NCI-H82 (cell line): ENCODE data around the gene TMEM163.
"Not testable (repeated sequence)": the region's sequence is repeated elsewhere in the genome, so short reads cannot be mapped to it uniquely, and the experiment has no call there.

Source experiments
- DNase-seq: peaks from one replicate; lab custom pipeline; 2025; lab: John Stamatoyannopoulos, UW

The TMEM163 gene

DNA sequence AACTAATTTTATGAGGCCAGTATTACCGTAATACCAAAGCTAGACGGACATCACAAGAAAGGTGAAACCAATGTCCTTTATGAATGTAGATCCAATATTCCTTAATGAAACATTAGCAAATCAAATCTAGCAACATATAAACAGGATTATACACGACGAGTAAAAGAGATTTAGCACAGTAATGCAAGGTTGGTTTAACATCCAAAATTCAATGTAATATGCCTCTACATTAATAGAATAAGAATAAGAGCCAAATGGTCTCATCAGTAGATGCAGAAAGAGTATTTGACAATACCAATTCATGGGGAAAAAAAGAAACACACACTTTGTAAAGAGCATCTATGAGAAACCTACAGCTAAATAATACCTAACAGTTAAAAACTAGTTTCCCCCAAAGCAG lies 99.5 kb downstream of the TMEM163 start:
- no peak for DNase-seq

DNA sequence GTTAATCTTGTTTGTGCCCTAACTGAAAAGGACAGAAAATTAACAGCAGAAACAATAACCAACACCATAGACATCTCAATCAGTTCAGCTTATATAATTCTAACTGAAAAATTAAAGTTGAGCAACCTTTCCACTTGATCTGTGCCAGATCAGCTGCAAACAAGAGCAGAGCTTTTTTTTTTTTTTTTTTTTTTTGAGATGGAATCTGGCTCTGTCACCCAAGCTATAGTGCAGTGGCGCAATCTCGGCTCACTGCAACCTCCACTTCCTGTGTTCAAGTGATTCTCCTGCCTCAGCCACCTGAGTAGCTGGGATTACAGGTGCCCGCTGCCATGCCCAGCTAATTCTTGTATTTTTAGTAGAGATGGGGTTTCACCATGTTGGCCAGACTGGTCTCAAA lies 103.3 kb downstream of the TMEM163 start:
- DNase-seq = not testable (repeated sequence)

DNA sequence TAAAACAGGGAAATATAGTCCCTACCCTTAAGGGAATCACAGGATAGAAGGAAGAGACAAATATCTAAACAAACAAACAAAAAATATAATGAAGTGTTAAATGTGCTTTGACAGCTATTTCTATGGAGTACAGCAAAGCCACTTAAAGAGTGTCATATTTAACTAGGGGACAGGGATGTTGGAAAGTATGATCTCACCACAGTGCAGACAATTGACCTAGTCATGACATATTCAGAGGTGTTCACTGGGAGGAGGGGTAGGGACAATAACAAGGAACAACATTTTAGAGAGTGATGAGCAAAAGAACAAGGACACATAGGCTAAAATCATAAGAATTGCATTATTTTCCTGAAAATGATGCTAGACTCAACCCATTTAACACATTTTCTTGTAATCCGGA lies 107.5 kb downstream of the TMEM163 start:
- DNase-seq = no peak

DNA sequence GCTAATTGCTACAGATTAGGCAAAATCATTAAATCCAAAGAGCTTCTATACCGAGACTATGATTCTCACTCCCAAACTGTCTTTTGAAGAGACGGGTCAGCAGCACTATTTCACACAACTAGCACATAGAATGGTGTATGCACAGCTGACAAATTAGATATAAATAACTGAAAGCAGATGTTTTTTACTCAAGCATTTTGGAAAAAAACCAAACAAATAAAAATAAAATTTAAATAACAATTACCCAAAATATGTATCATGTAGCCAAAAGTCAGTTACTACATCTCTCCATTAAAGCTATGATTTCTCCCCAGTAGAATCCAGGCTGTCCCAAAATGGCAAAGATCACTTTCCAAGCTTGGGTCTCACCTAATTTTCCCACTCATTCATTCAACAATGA lies 107.9 kb downstream of the TMEM163 start:
- no peak for DNase-seq

DNA sequence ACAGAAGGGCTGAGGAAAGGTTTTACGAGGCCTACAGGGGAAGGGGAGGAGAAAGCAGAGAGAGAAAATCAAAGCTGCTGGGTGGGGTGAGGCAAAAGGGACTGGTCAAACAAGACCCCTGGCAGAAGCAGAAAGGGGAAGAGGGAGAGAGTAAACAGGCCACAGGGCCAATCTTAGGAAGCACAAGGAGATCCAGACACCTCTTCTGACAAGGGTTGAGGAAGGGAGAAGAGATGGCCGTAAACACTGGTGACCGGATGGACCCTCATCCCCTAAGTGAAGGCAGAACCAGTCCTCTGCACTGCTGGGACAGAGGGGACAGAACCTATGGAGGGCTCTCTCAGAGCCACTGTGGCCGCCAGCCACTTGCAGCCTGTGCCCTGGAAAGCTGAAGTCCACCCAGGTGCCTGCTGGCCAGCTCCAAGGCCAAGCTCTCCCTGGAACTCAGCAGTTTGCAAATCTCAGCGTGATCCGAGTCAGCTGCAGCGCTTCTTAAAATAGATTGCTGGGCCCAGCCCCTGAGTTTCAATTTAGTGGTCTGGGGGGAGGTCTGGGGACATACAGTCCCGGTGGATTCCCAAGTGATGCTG lies 108.8 kb downstream of the TMEM163 start:
- DNase-seq = no peak

DNA sequence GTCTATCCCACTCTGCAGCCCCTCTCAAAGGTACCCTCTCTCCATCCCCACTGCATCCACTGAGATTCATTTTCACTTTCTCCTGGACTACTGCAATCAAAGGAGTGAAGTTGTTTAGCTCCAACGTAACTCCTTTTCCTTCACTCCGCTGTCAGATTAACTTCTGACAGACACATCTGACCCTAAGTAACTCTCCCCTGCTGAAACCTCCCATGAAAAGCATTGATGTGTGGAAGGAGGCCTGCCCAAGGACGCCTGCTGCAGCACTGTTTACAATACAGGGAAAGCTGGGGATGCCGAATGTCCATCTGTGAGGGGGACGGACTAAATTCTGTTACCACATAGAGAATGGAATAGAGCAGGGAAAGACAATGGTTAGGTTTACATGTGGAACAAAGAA lies 114.8 kb downstream of the TMEM163 start:
- peak; percentile 37 for DNase-seq

DNA sequence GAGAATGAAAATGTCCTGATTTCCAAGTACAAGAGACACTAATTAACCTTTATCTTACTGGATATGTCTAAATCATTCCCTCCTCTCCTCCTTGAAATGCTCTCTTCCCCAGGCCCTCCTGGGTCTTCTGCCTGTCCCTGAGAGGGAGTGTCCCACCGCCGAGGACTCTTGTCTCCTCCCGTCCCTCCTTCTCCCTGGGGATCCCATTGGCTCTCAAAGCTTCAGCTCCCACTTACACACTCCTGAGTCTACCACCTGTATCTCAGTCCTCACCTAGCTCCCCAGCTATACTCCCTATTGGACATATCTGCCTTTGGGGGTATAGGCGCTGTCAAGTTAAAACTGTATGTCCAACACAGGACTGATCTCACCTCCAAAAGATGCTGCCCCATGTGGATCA lies 116.1 kb downstream of the TMEM163 start:
- DNase-seq = no peak

DNA sequence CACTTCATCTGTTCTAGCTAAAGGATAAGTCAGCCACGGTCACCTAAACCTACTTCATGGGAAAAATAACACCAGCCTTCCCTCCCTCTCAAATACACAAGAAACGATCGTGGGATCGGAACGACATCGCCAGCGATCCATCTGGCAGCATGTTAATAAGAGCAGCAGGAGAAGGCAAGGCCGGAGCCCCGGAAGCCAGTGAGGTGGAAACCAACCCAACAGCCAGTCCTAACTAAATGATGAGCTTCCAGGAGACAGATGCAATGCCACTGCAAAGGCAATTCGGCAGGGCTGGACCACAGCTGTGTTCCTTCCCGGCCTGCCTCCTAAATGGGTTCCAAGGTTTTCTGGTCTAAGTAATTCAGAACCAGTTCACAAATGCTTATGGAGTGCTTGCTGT lies 117.5 kb downstream of the TMEM163 start:
- no peak for DNase-seq

DNA sequence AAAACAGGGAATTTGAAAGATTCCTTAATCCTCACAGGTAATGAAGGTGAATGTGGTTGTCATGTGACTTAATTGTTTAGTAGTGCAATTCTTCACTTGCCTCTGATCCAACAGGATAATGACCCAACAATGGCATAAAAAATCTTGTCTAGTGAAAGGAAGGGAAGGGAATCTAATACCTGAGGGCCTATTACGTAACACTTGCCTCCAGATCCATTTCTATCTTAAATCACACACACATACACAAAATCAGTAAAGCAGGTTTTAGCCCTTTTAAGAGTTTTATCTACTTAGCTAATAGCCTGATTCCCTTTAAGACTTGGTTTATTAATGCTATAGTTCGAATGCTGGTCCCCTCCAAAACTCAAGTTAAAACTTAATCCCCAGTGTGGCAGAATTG lies 118.6 kb downstream of the TMEM163 start:
- no peak for DNase-seq

DNA sequence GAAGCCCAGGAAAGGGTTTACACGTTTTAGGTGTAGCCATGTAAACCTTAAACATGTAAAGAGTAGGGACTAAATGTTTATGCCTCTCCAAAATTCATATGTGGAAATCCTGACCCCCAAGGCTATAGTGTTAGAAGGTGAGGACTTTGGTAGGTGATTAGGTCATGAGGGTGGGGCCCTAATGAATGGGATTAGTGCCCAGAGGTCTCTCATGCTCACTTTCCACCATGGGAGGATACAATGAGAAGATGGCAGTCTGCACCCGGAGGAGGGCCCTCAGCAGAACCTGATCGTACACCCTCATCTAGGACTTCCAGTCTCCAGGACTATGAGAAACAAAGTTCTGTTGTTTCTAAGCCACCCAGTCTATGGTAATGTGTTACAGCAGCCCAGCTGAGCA lies 119.6 kb downstream of the TMEM163 start:
- DNase-seq = no peak

DNA sequence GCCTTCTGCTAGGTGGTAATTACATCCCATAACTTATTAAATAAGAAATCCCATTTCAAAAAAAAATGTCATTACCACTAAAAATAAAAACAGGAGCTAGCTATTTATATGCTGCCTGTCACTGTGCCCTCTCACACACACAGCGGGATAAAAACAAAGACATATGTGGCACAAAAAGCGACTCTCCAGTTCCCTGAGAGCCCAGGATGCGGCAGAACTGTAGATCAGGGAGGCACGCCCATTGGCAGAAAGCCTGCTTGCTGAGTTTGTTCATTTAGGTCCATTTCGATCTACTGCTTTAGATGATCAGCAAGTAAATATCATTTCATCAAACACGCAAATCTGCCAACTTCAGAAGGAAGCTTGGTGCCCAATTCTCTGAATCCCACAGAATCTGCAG lies 124.4 kb downstream of the TMEM163 start:
- DNase-seq = no peak

DNA sequence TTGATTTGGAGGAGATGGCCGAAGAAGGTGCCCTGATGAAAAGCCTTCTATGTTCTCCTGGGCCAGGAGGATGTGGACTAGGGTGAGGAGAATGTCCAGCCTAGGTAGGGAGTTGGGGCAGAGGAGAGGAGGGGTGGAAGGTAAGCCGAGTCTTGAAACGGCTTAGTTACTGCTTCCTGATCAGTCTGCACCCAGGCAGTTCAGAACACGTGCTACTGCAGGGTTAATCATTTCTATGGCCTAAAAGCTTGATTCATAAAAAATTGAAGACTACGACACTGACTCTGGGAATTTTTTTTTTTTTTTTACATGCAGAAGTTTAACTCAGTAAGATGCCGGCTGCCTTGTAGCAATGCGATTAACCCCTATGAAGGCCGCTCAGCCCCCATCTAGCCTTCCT lies 125.3 kb downstream of the TMEM163 start:
- DNase-seq = no peak

DNA sequence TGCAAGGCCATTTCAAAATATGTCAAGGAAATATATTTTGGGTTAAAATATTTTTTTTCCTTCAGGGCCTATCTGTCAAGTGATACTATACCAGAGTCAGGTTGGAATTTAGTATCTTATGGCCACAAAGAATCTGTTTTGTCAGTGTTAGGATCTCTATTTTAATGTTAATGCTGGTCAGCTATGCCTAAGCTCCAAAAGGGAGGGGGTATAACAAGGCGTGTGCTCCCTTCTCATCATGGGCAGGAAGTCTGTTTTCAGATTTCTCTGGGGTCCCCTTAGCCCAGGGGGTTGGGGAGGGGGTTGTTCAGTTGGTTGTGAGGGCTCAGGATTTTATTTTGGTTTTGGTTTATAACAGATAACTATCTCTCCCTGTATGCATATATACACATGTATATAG lies 126.4 kb downstream of the TMEM163 start:
- no peak for DNase-seq

DNA sequence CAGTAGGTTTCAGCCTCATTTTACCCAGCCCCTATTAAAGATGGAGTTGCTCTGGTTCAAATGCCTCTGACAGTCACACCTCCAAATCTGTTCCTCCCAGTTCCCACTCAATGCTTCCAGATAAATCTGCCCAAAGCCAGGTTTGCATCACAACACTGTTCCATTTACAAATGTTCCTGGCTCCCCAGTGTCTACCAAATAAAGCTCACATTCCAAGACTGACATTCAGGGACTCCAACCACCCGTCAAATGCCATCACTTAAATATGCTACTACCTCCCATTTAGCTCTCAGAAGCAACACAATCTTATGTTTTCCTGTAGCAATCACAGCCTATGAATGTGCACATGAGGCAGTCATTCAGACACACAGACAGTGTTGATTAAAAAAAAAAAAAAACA lies 127.3 kb downstream of the TMEM163 start:
- no peak for DNase-seq

DNA sequence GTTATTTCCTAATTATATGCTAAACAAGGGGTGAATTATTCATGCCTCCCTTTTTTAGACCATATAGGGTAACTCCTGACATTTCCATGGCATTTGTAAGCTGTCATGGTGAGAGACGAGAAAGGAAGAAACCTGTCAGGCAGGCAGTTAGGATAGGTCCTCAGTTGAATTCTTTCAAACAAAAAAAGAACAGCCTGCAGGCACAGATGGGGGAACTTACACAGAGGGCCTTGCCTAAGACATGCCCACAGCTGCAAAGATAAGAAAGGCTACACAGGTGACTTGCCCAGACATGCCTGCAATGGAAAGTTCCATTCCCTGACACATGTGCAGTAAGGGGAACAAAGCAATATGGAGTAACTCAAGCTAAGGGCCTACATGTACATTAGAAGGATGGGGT lies 128.1 kb downstream of the TMEM163 start:
- no peak for DNase-seq

DNA sequence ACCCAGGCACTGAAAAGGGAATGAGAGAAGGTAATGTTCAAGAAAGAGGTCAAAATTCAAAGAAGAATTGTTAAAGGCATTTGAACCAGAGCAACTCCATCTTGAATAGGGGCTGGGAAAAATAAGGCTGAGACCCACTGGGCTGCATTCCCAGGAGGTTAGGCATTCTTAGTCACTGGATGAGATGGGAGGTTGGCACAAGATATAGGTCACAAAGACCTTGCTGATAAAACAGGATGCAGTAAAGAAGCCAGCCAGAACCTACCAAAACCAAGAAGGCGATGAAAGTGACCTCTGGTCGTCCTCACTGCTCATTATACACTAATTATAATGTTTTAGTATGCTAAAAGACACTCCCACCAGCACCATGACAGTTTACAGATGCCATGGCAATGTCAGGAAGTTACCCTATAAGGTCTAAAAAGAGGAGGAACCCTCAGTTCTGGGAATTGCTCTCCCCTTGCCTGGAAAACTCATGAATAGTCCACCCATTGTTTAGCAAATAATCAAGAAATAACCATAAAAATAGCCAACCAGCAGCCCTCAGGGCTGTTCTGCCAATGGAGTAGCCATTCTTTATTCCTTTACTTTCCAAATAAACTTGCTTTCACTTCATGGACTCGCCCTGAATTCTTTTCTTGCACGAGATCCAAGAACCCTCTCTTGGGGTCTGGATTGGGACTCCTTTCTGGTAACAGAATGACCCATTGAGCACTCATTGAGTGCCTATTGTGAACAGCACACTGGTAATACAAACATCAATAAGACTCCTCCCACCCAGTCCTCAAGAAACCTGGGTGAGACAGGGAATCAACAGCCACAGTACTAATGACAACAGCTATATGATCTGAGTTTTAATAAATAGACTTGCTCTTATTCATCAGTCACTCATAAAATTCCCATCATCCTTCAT lies 129.4 kb downstream of the TMEM163 start:
- not testable (repeated sequence) for DNase-seq

DNA sequence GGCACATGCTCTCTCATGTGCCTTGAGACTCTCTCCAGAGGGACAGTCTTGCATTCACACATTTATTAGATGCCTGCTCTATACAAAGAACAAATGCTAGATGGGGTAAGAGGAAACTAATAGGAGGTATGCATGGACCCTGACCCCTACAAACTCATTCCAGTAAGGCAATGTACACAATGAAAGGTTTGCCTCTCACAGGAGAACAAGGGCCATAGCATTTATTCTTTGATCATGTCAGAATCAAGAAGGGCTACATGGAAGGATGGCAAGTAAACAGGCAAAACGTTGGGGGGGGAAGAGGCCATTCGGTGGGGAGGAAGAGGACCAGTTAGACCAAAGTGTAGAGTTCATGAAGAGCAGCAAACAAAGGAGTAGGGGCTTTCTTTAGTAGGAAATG lies 130.2 kb downstream of the TMEM163 start:
- DNase-seq = no peak

DNA sequence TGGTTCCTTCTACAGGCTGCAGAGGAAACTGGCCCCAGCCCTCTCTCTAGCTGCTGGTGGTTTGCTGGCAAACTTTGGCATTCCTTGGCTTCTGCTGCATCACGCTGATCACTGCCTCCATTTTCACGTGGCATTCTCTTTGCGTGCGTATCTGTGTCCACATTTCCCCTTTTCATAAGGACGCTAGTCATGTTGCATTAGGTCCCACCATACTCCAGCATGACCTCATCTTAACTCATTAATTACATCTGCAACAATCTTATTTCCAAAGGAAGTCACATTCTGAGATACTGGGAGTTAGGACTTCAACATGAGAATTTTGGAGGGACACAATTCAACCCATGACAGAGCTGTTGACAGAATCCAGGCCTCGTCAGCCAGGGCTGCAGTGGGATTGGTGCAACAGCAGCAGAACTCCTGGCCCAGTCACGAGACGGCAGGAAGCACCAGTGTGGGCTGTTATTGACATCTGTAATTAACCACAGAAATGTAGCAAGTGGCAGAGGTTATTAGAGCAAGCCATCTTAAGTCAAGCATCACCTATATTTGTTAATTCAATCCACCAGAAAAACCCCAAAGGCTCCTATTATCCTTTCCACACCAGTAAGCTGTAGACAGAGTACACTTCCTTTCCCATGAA lies 132.4 kb downstream of the TMEM163 start:
- DNase-seq = no peak

DNA sequence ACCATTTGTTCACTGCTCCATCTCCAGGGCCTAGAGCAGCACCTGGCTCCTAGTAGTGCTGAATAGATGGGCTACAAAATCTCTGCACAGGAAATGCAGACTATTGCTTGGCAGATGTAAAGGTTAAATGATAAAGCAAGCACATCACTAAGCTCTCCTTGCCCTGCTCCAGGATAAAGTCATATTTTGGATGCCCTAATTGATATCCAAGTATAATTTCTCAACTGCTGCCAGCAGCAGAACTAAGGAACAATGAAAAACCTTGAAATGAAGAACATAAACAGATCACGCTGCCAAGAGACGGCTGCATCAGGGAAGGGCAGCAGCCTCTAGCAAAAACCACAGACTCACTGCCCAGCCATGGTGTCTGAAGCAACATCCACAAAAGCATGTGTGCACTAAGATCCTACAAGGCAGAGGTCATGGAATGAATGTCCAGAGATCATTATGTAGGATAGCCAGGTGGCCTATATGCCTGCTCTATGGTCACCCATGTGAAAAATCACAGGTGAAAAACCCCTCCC lies 134.7 kb downstream of the TMEM163 start:
- no peak for DNase-seq

DNA sequence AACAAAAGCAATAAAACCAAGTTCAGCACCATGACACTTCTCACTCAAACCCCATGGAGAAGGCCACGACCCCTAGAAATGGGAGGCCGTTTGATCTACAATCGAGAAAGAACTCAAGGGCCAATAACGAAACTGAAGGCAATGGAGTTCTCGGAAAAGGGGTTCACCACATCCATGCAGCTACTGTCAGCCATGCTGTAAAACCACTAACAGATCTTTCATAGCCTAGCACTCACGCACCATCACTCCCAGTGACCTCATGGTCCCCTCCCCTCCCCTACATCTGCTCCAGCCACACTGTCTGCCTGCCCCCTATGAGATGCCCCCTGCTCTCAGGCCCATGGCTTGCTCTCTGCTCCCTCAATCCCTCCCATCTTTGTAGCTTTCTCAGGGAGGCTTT lies 135.3 kb downstream of the TMEM163 start:
- no peak for DNase-seq

DNA sequence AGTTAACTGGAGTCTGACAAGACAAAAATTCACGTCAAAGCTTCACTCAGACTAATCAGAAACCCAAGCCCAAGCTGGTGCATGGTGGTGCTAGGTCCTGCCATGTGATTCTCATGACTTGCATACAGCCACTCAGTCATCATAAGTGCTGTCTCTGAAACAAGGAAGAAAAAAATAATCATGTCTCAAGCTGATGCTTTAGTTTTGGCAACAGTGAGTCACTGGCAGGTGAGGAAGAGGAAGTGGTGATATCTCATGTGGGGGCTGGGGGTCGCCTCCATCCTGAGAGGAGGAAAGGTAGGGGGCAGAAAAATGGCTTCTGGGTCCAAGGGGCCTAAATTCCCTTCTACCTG lies 136.3 kb downstream of the TMEM163 start:
- DNase-seq = no peak

DNA sequence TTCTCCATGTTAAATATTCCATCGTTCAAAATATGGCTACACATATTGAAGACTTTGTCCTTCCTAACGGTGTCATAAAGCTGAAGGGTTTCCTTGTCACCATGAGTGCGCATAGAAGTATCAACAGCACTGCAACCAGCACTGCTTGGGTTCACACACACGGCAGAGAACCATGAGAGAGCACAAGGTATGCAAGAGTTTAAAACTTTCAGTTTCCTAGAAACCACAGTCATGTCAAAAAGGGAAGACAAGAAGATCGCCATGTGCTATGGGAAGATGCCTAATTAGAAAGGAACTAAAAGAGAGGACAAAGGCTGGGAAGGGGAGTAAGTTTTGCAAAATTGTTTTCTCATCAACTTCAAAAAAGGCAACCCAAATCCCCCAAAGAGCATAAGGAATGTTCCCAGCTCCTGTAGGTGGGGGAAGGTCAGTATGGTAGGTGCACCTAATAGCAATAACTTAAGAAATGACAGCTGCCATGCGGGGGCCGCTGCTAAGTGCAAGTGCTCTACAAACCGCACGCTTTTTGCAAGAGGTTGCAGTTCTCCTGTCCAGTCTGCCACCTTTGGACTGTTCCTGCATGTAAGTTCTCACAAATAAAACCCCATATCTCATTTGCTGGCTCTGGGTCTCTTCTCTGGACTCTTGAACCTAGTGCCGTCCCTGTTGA lies 136.8 kb downstream of the TMEM163 start:
- no peak for DNase-seq

DNA sequence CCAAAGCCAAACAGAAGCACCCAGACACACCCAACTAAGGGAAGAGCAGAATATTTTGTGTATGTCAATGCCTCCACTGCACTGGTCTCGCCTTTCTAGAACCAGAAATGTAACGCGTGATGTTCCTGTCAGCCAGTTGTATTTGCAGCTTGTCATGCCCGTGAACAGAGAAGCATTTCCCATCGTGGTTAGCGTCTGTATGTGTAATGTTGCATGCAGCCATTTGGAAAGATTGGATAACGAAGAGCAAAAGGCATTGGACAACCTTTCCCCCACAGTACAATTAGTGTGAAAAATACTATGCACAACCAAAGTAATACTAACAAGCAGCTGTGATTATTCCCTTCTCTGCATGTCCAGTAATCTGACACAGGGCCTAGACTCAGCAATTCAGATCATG lies 140.5 kb downstream of the TMEM163 start:
- no peak for DNase-seq
